Hematopoietic multipotent progenitor cell treated with erythropoietin and hydrocortisone succinate and interleukin-3 and kit ligand, for 6 days (in vitro differentiated cells): ENCODE measurements around the gene DENND4C.
"Not testable (repeated sequence)": the region's sequence is repeated elsewhere in the genome, so short reads cannot be mapped to it uniquely, and the experiment has no call there.

Experiments
- DNase-seq: peaks from one replicate; pipeline ENCODE4 v3.0.0-alpha.2; 2015

Gene DENND4C

GRCh38 chr9:19230355-19231125 is at the start of gene DENND4C:
TSS of gene DENND4C (plus strand) at chr9:19230693. CDS start at chr9:19276175, 45,482 bp downstream.
- peak; percentile 91 for DNase-seq

DNA sequence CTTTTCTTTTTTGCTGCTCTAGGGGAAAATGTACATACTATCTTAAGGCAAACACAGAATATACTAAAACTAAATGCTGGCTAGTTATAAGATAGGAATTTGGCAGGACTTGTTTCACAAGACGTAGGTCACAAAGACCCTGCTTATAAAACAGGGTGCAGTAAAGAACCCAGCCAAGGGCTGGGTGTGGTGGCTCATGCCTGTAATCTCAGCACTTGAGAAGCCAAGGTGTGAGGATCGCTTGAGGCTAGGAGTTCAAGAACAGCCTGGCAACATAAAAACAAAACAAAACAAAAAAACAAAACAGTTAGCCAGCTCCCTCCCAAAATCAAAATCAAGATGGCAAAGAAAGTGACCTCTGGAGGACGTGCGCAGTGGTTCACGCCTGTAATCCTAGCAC is 49.5 kb upstream of the DENND4C start:
- DNase-seq, result no peak

- no peak for DNase-seq
Observed at GRCh38 chr9:19181561-19181960, 48.9 kb upstream of the DENND4C start.

GRCh38 chr9:19184144-19184917 is 46.2 kb upstream of the DENND4C start:
- DNase-seq, result peak; percentile 83

DNA sequence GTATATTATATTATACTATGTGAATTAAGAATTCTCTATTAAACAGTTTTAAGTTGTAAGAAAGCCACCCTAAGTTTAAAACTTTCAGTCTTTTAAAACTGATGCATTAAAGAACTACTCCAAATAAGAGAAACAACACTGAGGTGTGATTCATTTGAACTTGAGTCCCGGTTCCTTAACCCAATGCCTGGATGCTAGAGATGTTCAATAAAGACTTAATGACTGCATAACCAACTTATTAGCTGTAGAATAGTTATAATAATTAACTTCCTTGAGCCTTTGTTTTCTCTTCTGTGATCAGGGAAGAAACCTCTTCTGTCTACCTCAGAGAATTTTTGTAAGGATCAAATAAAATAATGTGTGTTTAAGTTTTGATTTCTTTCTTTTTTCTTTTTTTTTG is 45.3 kb upstream of the DENND4C start:
- DNase-seq, result no peak

- DNase-seq, result no peak
Observed at GRCh38 chr9:19186232-19186631, 44.3 kb upstream of the DENND4C start.

- DNase-seq, result no peak
Observed at GRCh38 chr9:19188771-19189170, 41.7 kb upstream of the DENND4C start.

- no peak for DNase-seq
Observed at GRCh38 chr9:19192202-19193028, 38.1 kb upstream of the DENND4C start.

DNA sequence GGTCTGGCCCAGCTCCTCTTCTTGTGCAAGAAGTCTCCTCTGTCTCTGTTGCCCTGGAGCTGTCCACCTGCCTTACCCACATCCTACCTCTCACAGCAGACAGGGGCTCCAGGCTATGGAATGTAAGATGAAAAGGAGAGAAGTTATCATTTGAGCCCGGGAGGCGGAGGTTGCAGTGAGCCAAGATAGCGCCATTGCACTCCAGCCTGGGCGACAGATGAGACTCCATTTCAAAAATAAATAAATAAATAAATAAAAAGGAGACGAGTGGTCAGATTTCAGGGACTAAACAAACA is 37.5 kb upstream of the DENND4C start:
- DNase-seq, result no peak

DNA sequence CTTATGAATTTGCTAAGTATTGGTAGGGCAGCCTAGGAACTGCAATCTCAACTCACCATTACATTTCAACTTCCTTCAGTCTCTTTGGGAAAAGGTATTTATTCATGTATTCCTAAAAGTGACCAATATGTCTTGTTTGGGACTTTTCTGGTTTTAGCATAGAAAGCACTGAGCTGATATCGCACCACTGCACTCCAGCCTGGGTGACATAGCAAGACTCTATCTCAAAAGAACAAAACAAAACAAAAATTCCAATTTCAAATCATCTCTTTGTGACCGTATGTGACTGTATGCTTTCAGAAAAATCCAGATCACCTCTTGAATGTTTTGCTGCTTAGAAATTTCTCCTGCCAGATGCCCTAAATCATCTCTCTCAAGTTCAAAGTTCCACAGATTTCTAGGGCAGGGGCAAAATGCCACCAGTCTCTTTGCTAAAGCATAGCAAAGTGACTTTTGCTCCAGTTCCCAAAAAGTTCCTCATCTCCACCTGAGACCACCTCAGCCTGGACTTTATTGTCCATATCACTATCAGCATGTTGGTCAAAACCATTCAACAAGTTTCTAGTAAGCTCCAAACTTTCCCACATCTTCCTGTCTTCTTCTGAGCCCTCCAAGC is 37.0 kb upstream of the DENND4C start:
- not testable (repeated sequence) for DNase-seq

- DNase-seq, result no peak
Observed at GRCh38 chr9:19198406-19198805, 32.1 kb upstream of the DENND4C start.

DNA sequence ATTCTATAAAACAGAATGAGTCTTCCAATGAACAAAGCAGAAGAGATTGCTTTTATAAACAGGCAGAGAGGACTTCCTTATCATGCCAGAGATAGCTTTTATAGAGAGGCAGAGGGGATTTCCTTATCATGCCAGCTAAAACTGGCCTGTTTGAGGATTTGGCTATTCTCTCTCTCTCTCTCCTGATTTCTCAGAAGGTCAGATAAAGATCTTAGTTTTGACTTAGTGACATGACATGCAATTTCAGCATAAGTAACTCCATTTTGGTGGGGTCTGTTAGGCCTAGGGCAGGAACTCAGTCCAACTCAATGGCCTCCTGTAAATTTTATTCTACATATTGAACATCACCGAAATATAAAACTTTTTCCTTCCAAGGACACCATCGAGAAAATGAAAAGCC is 31.5 kb upstream of the DENND4C start:
- DNase-seq, result peak; percentile 42

DNA sequence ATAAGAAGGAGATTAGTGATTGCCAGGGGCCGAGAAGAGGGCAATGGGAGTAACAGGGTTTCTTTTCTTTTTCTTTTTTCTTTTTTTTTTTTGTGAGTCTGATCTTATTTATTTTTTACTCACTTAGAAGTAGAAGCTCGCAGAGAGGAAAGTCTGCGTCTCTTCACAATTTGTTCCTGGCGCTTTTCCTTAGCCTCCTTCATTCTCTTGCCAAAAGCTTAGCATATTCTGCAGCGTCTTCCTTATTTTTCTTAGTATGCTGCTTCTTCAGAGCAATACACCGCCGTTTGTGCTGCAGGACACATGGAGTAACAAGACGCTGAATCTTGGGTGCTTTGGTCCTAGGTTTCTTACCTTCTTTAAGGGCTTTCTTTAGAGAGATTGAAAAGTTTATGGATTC is 30.3 kb upstream of the DENND4C start:
- no peak for DNase-seq

DNA sequence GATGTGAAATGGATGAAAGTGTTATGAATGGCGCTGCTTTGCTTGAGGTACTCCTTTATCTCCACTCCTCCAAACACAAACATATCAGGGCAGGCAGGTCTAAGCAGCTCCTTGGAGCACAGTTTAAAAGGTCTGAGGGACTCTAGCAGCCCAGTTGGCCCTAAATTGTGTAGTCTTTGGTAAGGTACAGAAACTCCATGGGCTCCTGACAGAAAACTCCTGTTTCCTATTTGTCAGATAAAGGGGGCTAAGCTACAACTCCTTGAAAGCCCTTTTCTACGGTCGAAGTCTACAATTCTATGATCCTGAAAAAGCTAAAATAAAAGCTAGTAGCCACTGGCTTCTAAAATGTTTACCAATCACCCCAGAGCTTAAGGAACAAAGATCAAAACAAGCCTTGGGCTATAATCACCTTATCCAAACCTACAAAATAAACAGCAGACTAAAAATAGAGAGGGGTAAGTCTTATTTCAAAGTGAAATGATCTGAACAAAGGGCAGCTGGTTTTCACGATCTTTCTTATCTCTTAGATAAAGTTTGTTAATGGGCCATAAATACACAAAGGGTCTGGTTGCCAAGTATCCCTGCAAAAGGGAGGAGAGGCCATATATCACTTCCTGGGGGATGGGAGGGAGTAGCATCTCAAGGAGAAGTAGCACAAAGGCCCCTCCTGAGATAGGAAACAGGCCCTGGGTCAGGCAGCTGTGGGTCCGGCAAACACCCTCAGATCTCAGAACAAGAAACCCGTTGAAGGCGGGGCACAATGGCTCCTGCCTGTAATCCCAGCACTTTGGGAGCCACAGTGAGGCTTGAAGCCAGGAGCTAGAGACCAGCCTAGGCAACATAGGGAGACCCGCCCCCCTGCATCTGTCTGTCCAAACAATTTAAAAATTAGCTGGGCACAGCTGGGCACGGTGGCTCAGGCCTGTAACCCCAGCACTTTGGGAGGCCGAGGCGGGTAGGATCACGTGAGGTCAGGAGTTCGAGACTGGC is 28.3 kb upstream of the DENND4C start:
- no peak for DNase-seq

GRCh38 chr9:19203058-19203457 is 27.4 kb upstream of the DENND4C start:
- DNase-seq, result no peak

DNA sequence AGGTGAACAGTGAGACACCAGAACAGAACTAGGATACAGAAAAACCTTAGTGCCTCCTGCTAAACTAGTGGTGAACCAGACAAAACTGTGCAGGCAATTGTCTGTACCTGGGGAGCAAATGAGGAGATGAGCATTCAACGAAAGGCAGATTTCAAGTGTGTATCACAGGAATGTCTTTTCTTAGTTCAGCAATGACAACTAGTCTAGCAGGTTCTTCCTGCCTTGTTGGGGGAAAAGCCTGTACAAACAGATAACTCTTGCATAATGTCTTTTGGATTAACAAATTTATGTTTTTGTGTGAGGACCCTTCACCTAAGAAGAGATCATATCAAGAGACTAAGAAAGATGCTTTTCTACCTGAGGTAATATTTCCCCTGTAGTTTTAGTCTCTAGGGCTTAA is 21.8 kb upstream of the DENND4C start:
- DNase-seq, result no peak

DNA sequence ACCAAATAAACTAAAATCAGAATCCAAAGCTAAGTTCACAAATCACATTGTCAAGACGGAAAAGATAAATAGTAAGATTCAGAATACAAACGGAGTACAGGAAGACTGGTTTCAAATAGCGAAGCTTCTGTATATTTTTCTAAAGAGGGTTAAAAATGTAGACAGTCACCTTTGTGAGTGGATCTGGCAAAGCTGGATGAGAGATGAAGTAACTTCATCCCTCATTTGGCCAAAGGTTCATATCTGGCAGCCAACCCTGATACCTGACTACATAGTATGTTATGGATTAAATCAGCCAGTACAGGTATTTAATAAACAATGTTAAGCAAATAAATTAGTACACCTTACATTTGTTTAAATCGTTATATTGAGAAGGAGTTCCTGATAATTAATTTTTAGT is 21.3 kb upstream of the DENND4C start:
- no peak for DNase-seq

- DNase-seq, result no peak
Observed at GRCh38 chr9:19213823-19214222, 16.7 kb upstream of the DENND4C start.

- peak; percentile 92 for DNase-seq
Observed at GRCh38 chr9:19216466-19216865, 14.0 kb upstream of the DENND4C start.

GRCh38 chr9:19221326-19221725 is 9.2 kb upstream of the DENND4C start:
- no peak for DNase-seq

DNA sequence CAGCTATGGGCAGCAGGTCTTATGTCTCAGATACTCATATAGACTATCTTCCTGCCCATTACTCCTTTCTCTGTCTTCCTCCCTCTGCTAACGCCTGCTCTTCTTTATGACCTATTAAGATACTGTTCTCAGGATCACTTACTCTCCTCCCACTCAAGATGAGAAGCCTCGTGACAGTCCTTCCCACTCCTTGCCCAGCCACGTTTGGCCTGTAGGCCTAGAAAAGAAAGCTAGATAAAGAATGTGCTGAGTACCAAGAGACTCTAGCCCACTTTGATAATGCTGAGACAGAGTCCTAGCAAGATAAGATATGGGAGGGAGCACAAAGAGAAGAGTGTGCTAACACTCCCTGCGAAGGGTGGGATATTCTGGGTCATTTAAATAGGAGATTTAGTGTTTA is 6.8 kb upstream of the DENND4C start:
- peak; percentile 79 for DNase-seq

- DNase-seq, result no peak
Observed at GRCh38 chr9:19224563-19224962, 5.9 kb upstream of the DENND4C start.
